Measurements from ENCODE around the gene LGR4. TPM values are rescaled to one million over a fixed set of nuclear protein-coding genes. Genes with fewer than 3 reads are reported as not detected.

LGR4 gene
- total and polyA plus RNA-seq, 2 of the 13 experiments (the other 11 are each of a cell fraction or from before 2014, with no cell fraction given), result 42.1 to 68.7 TPM

DNA sequence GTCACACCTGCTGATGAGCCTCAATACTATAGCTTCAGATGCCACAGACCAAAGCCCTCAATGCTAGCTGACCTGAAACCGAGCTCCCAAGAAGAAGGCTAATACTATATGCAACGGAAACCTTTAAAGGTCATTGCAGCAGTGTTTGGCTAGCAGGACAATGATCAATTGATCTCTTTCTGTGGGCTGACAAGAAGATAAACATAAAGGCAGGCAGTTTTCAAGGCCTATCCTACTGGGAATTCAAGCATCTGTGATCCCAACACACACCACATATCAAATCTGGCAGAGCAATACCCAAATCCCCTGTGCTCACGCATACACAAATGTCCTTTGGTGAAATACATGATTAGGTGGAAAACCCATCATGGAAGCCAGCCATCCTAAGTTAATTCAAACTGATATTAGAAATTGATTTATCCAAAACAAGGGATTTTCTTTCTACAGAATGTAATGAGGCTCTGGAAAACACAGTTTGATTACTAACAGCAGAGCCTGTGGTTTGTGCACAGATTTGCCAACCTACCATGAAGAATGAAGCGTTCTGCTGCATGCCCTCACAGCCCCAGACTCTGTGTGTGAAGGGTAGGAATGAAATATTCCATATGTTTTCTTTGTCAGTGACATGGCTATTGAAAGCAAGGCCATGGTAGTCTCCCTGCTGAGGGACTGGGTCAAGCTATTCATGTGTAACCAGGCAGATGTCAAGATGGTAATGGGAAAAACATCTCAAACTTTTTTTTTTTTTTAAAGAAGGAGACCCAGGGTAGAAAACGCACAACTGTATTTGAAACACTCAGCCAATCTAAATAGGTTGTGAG, 12.2 kb downstream of the LGR4 start (continued):
- no peak for TF ChIP-seq ZFYVE20 (CRISPR knock-in tag; IDR thresholded peaks at IDR 0.05; ENCODE audit: borderline replicate concordance, low read depth)
- TF ChIP-seq, protein P1, sequence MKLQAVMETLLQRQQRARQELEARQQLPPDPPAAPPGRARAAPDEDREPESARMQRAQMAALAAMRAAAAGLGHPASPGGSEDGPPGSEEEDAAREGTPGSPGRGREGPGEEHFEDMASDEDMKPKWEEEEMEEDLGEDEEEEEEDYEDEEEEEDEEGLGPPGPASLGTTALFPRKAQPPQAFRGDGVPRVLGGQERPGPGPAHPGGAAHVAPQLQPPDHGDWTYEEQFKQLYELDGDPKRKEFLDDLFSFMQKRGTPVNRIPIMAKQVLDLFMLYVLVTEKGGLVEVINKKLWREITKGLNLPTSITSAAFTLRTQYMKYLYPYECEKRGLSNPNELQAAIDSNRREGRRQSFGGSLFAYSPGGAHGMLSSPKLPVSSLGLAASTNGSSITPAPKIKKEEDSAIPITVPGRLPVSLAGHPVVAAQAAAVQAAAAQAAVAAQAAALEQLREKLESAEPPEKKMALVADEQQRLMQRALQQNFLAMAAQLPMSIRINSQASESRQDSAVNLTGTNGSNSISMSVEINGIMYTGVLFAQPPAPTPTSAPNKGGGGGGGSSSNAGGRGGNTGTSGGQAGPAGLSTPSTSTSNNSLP (IDR thresholded peaks at IDR 0.05; ENCODE audit: low read depth, low read length), result peak; percentile 92
- TF ChIP-seq EEA1 (CRISPR knock-in tag; IDR thresholded peaks at IDR 0.05; ENCODE audit: borderline replicate concordance), result no peak
- no peak for TF ChIP-seq BORCS8-MEF2B (CRISPR knock-in tag; IDR thresholded peaks at IDR 0.05)
- no peak; the same call in 1 of the 2 replicates for TF ChIP-seq KAT8 (CRISPR knock-in tag; IDR thresholded peaks at IDR 0.05)
- TF ChIP-seq ZNF841 (CRISPR knock-in tag; IDR thresholded peaks at IDR 0.05; ENCODE audit: borderline replicate concordance), result no peak
- peak; percentile 72 for TF ChIP-seq SMAD3 (CRISPR knock-in tag; IDR thresholded peaks at IDR 0.05)
- TF ChIP-seq NFYB (CRISPR knock-in tag; IDR thresholded peaks at IDR 0.05), result no peak
- TF ChIP-seq, protein P2, sequence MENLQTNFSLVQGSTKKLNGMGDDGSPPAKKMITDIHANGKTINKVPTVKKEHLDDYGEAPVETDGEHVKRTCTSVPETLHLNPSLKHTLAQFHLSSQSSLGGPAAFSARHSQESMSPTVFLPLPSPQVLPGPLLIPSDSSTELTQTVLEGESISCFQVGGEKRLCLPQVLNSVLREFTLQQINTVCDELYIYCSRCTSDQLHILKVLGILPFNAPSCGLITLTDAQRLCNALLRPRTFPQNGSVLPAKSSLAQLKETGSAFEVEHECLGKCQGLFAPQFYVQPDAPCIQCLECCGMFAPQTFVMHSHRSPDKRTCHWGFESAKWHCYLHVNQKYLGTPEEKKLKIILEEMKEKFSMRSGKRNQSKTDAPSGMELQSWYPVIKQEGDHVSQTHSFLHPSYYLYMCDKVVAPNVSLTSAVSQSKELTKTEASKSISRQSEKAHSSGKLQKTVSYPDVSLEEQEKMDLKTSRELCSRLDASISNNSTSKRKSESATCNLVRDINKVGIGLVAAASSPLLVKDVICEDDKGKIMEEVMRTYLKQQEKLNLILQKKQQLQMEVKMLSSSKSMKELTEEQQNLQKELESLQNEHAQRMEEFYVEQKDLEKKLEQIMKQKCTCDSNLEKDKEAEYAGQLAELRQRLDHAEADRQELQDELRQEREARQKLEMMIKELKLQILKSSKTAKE (CRISPR knock-in tag; IDR thresholded peaks at IDR 0.05; ENCODE audit: borderline replicate concordance), result no peak
- TF ChIP-seq RXRA (CRISPR knock-in tag; IDR thresholded peaks at IDR 0.05), result no peak
- peak; percentile 82 for TF ChIP-seq SOX13 (IDR thresholded peaks at IDR 0.05)
- peak in 1 of 2 experiments; percentile 95; a peak in 2 of 4 replicates for TF ChIP-seq SOX13 (CRISPR knock-in tag; conservative IDR thresholded peaks at IDR 0.05 in 1 of 2, IDR thresholded peaks at IDR 0.05 in 1 of 2)
- TF ChIP-seq, protein P3, sequence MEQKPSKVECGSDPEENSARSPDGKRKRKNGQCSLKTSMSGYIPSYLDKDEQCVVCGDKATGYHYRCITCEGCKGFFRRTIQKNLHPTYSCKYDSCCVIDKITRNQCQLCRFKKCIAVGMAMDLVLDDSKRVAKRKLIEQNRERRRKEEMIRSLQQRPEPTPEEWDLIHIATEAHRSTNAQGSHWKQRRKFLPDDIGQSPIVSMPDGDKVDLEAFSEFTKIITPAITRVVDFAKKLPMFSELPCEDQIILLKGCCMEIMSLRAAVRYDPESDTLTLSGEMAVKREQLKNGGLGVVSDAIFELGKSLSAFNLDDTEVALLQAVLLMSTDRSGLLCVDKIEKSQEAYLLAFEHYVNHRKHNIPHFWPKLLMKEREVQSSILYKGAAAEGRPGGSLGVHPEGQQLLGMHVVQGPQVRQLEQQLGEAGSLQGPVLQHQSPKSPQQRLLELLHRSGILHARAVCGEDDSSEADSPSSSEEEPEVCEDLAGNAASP (CRISPR knock-in tag; IDR thresholded peaks at IDR 0.05; ENCODE audit: borderline replicate concordance), result peak; percentile 59; the same call in 1 of the 2 replicates
- TF ChIP-seq, protein P4, sequence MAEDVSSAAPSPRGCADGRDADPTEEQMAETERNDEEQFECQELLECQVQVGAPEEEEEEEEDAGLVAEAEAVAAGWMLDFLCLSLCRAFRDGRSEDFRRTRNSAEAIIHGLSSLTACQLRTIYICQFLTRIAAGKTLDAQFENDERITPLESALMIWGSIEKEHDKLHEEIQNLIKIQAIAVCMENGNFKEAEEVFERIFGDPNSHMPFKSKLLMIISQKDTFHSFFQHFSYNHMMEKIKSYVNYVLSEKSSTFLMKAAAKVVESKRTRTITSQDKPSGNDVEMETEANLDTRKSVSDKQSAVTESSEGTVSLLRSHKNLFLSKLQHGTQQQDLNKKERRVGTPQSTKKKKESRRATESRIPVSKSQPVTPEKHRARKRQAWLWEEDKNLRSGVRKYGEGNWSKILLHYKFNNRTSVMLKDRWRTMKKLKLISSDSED (CRISPR knock-in tag; IDR thresholded peaks at IDR 0.05), result no peak
- peak; percentile 58; the same call in 1 of the 2 replicates for TF ChIP-seq ELF3 (CRISPR knock-in tag; IDR thresholded peaks at IDR 0.05)
- TF ChIP-seq PCBP2 (optimal IDR thresholded peaks at IDR 0.05; ENCODE audit: low read depth, low read length, poor library complexity, severe bottlenecking), result no peak
- TF ChIP-seq ZNF33A (CRISPR knock-in tag; IDR thresholded peaks at IDR 0.05; ENCODE audit: borderline replicate concordance), result no peak
- TF ChIP-seq ZNF780A (CRISPR knock-in tag; IDR thresholded peaks at IDR 0.05), result no peak
- no peak for TF ChIP-seq ZKSCAN1 (IDR thresholded peaks at IDR 0.05; ENCODE audit: low read length)
- TF ChIP-seq SRF (IDR thresholded peaks at IDR 0.05; ENCODE audit: low read depth, low read length), result 0 out of 2 replicates have a peak, but pooled peaks have one; percentile 37
- TF ChIP-seq, protein P5, sequence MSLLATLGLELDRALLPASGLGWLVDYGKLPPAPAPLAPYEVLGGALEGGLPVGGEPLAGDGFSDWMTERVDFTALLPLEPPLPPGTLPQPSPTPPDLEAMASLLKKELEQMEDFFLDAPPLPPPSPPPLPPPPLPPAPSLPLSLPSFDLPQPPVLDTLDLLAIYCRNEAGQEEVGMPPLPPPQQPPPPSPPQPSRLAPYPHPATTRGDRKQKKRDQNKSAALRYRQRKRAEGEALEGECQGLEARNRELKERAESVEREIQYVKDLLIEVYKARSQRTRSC (CRISPR knock-in tag; IDR thresholded peaks at IDR 0.05; ENCODE audit: low read depth), result no peak
- TF ChIP-seq PHF8 (CRISPR knock-in tag; IDR thresholded peaks at IDR 0.05), result no peak; the same call in 1 of the 2 replicates
- peak; percentile 82 for TF ChIP-seq ZMYM4 (CRISPR knock-in tag; IDR thresholded peaks at IDR 0.05)

All from HepG2 (cell line).